Inflammatory macrophage treated with lipopolysaccharide for 4 hours (primary cell): ENCODE measurements around the gene RASSF1.

ENCODE experiments used
- DNase-seq: peaks from one replicate; pipeline ENCODE4 v3.0.0-alpha.2; 2020

The RASSF1 gene

DNA sequence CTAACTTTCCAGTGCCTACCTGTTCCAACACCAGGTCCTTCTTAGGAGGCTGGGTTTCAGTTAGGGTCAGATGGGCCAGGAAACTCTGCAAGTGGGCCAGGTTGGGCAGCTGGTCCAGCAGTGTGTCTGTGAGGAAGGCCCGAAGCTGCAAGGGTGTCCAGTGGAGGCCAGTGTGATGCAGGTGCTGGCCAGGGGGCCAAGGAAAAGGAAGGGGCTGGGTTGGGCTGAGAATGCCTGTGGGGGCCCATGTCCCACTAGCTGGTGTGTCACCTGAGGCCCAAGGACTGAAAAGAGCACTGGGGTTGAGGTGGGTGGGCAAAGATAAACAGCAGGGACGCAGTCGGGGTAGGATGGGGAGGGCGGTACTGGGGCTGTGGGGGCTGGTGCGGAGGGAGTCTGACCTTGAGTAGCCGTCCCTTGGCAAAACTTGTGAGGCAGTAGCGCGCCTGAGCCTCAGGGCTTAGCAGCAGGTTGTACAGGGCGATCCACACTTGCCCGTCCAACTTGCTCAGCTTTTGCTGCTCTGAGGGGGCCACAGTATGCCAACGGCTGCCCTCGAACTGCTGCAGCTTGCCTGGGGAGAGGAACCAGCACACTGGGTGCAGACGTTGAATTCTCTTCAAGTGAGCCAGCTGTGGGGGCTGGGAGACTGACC, 1.5 kb upstream of the RASSF1 start:
- DNase-seq: no peak

DNA sequence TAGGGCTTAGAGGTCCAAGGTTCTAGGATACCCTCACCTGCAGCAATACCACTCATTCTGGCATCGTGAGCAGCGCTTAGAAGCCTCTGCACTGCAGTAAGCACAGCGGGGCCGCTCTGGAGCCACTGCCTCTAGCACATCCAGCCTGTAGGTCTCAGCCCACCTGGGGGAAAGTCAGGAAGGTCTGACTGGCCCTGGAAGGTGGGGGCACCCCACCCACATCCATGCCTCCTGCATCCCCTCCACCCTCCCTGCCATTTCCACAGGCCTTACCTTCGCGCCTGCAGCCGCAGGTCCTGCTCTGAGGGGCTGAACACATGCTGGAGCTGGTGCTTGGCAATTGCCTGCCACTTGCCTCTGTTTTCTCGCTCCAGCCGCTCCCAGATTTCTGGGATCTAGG, 901 bp upstream of the RASSF1 start:
- DNase-seq: no peak

DNA sequence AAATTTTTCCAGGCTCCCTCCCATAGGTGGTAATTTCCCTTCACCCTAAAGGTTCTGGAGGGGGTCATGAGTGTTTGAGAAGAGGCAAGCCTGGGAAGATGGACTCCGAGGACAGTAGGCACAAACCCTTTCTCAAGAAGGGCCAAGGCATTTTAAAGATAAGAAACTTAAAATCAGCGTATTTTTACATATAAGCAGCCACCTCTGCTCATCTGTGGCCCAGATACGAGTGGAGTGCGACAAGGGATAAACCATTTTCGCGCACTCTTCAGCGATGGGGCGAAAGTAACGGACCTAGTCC, 539 bp downstream of the RASSF1 start:
- no peak for DNase-seq

DNA sequence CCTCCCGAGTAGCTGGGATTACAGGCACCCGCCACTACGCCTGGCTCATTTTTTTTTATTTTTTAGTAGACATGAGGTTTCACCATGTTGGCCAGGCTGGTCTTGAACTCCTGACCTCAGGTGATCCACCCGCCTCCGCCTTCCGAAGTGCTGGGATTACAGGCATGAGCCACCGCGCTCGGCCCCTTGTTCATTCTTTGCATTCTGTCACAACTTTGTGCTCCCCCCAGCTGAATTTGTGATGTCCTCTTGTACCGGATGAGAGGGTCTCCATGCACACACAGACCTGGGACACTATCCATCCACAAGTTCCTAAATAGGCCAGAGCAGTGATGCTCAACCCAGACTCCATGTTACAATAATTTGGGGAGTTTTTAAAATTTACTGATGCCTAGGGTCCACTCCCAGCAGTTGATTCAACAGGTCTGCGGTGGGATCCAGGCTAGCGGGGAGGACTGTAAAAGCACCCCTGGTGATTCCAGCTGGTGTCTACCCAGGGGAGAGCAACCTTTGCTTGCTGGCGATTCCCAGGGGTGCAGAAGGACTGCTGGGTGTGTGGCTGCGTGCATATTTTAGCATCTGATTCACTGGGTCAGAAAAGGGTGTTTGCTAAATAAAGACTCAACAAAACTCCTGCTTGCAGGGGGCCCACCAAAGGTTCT, 1.0 kb downstream of the RASSF1 start:
- no peak for DNase-seq

DNA sequence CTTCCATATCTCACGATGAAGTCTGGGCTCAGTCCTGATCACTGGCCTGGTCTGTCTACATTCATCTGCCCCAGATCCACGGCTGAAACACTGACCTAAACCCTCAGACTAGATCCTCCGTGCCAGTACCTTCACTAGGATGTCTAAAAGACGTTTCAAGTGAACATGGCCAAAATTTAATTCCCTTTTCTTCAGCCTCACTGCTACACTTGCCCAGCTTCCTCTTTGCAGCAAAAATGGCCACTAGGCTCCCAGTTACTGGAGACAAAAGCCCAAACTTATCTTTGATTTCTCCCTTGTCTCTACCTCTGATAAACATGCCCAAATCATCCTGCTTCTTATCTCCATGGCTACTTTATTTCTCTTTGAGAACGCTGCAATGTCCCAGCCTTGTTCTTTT, 1.7 kb downstream of the RASSF1 start:
- DNase-seq: peak; percentile 59

DNA sequence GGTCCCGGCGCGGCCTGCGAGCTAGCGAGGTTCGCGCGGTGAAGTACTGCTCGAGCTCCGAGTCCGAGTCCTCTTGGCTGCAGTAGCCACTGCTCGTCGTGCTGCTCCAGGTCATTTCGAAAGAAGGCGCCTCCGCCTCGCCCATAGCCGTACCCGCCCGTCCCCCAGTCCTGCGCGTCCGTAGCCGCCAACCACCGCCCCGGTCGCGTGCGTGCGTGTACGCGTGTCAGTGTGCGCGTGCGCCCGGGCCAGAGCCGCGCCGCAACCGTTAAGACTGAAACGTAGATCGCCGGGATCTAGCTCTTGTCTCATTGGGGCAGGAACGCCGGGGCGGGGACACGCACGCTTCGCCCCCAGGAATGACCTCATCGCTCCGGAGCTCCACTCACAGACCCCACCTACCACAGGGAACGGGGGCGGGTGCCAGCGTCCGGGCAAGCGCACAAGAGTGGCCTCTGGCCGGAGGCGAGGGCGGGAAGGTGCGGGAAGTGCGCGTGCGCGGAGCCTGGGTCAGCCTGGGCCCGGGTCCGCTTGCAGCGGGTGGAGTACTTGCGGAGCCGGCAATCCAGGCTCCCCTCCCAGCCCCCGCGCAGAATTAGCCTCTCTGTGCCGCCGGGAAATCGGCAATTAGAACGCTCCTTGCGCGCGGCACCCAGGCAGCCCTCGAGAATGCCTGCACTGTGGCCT, 3.3 kb downstream of the RASSF1 start:
- DNase-seq: peak; percentile 100

DNA sequence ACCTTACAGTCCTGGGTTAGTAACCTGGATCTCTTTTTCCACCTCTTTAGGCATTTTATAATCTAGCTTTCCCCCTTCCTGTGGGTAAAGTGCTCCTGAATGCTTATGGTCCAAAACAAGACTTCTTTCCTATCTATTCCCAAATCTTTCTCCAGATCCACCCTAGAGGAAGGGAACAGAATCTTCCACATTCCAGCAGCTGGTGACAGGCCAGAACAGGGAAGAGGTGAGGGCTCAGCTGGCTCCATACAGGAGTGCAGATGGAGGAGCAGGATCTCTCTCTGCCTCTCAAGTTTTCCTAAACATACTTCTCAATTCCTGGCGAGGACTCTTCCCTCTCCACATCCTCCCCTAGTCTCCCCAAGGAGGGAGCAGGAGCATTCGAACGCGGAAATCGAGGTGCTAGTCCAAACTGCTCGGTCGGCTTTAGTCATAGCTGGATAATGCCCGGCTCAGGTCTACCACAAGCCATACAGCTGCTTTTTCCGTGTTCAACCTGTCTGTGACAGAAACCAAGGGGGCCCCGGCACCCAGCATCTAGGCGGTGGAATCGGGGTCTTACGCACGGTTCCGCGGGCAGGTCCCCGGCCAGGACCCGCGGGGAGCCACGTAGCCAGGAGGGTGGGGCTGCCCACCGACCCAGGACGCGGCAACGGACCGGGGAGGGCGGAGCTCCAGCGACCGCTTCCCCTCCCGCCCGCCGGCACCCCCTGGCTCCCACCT, 4.0 kb downstream of the RASSF1 start:
- no peak for DNase-seq

DNA sequence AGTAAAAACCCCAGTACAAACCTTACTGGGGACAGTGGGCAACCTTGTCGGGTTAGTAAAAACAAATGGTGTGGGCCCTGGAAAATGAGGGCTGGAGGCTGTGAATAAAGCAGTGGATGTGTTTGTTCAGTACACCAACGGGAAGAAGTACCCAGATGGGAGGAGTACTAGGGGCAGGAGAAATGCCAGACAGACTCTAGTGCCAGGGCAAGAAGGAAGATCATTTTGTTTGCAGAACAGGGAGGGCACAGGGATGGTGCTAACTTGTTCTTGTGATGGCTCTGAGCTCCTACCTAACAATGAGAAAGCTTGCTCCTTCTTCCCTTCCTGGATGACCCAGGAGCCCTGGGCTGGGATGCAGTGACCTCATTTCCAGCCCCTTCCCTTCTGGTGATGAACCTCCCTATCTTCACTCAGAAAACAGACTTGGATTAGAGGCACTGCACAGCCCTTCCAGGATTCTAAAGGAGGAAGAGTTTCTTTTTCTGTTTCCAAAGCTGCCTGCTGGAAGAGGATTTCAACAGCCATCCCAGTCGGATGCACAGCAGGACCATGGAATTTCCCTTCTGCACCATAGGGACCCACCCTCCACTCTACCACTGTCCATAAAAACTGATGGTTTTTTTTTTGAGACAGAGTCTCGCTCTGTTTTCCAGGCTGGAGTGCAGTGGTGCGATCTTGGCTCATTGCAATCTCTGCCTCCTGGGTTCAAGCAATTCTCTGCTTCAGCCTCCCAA, 6.1 kb downstream of the RASSF1 start:
- no peak for DNase-seq

DNA sequence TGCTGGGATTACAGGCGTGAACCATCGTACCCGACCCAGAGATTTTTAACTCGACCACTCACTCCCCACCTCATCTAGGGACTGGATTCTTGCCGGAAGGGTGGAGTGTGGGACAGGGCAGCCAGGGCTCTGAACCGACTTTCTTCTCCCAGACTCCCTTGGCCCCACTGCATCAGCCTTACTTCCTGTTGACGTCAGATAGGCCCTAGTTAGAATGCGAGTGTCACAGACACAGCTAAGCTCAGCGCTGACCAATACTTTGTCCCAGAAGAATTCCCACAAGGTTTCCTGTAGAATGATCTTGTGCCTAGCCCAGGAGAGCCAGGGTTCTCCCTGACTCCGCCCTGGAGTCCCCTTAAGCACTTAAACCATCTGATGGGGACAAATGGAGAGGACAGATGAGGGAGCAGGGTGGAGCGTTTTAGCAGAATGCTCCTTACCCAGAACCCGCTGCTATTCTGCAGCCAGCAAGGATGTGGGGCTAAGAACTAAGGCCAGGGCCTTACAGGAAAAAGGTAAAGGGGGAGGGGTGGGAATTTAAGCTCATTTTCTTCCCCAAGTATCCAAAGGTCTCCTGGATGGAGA, 6.8 kb downstream of the RASSF1 start:
- DNase-seq: no peak

DNA sequence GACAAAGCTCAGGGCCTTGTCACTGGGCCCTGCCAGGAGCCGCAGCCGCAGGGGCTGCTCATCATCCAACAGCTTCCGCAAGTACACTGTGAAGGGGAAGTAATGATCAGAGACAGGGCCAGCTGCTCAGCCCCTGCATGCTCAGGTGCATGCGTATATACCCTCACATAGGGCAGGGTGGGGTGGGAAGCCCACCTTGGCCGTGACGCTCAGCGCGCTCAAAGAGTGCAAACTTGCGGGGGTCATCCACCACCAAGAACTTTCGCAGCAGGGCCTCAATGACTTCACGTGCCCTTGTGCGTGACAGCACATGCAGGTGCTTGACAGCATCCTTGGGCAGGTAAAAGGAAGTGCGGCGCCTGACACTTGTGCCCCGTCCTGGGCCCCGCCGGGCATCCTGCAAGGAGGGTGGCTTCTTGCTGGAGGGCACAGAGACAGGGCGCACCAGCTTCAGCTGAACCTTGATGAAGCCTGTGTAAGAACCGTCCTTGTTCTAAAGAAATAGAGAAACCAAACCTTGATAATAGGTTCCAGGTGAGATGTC, 9.2 kb downstream of the RASSF1 start:
- no peak for DNase-seq

DNA sequence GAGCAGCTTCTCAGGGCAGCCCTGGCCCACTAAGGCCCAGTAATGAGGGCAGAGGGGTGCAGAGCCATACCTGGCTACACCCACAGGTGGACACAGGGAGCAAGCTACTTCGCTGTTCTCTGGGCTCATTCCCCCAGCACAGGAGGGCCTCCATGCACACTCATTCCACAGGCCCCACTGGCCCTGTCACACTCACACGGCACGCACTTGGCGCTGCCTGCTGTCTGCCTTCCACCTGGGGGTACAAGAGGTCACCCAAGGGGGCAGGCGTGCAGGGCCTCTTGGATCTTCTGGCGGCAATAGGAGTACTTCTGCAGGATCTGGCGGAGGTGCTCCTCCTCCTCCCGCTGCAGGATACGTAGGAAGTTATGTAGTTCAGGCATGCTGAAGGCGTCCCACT, 10.3 kb downstream of the RASSF1 start:
- DNase-seq: no peak

DNA sequence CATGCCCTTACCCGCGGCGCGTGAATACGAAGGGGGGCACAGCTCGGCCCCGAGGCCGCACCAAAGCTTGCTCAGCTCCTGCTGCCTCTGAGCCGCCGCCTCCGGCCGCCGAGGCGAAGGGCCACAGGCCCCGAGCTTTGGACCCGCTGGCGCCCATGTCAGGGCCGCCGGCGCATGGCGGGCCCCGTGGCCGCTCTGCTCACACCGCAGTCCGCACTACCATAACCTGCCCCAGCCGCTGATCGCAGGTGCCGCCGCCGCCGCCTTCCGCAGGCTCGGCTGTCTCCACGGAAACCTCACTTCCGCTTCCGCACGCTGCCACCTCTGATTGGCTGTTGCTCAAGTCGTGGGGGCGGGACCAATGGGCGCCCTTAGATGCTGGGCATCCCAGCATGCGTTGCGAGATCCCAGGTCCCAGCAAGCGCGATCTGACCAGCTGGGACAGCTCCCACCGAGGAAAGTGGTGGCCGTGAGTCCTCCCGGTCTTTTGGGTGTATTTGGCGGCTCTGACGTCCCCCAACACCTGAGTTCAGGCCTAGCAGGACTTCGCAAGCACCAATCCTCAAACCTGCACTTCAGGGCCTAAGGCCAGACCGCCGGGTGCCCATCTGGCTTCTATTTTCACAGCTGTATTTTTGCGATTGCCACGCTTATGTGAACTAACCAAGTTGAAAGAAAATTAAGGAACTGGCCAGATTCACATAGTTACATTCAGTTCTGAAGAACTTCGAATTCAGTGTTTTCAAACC, 12.5 kb downstream of the RASSF1 start, which contains the start of gene TUSC2:
TUSC2 (minus strand) TSS at position 281 of the 749 bp plus-strand sequence; CDS start at position 157, 124 bp downstream.
- peak; percentile 98 for DNase-seq

DNA sequence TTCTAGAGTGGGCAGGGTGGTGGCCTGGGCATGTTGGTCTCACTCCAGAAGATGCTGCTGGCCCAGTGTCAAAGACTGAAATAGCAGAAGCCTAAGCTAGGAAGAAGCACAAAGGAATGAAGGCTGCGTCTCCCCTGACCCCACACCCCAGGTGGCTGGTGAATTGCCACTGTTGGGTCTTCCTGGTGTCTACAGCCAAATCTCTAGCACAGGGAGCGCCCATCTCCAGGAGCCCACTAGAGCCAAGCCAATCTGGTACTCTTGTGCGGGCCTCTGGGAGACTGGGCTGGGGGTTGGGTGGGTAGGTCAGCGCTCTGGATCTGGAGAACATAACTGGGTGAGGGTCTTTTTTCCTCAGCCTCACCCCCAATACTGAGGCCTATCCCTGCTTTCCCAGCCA, 13.5 kb downstream of the RASSF1 start:
- no peak for DNase-seq

DNA sequence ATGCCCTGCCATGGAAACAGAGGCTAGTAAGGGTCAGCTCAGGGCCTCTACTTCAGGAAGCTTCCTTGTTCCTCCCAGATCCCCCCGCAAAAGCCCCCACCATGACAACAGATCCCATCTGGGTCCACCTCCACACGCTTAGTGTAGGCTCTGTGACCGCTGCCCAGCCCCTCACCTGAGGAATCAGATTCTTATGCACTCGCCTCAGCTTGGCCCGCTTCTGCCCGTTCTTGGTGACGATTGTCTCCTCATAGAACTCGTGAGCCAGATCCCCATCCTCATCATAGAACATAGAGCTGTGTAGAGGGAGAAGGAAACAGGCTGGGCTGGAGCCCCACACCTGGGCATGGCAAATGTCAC, 14.5 kb downstream of the RASSF1 start:
- no peak for DNase-seq

DNA sequence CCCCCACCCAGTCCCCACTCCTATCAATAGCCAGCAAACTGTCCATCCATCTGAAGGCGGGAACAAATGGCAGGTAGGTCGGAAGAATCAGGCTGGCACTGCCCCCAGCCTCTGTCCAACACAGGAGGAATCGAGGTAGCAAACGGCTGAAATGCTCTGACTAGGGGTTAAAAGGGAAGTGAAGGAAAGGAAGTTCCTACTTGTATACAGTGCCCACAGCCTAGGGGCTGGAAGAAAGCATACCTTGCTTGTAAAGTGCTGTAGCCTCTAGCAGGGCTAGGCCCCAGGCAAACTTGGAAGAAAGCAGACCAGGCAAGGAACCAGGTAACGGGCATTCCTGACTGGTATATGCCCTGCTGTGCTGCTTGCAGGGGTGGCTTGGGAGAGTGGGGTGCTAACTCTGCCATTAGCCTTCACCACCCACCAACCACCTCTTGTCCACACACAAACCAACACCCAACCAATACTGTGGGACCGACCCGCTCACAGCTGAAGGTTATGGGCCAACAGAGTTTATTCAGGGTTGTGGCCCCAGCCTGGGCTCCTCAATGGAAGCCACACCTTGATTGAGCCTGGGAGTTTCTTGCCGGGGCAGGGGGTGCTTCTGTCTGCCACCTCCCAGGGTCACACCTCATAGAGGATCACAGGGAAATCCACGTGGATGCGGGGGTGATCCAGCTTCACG, 15.0 kb downstream of the RASSF1 start:
- DNase-seq: no peak

DNA sequence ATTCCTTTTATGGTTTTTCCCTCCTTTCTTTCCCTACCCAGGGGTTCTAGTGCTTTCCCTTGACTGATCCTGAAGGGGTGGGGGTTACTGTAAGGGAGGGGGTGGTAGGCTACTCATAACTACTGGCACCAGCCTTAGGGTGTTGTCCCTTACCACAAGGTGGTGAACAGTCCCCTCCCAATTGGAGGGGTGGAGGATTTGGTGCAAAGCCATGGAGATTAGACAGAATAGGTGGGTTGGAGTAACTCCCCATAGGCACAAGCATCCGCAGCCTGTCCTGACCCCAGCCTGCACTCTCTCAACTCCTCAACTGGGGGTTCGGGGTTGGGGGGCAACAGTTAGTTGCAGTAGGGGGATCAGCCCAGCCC, 15.5 kb downstream of the RASSF1 start:
- DNase-seq: no peak

DNA sequence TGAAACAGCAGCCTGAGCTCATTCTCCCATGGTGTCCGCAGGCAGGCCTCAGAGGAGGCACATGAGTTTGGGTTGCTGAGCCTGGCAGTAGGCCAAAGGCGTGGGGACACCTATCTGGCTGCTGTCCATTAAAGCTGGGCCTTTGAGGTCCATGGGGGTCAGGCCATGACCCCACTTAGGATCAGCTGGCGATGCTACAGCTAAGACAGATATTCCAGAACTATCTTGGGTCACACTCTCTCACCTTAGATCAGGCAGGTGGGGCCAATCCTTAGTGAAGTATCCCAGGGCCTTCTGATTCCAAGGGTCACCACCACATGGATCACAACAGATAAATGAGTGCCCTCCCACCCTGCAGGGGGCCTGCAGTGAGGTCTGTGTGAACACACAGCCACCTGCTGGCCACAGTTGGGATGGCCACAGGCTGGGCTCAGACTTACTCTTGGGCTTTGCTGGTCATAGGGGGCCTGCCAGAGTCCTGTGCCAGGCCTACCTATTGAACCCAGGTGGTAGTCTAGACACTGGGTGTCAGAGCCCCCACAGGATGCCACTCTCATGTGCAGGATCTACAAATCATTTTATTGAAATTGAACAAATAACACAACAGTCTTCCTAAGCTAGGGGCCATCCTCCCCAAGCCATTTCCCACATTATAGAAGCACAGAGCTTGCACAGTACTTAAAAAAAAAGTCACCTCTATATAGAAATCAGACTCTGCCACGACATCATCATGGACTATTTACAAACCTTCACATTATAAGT, 16.1 kb downstream of the RASSF1 start:
- peak; percentile 63 for DNase-seq

DNA sequence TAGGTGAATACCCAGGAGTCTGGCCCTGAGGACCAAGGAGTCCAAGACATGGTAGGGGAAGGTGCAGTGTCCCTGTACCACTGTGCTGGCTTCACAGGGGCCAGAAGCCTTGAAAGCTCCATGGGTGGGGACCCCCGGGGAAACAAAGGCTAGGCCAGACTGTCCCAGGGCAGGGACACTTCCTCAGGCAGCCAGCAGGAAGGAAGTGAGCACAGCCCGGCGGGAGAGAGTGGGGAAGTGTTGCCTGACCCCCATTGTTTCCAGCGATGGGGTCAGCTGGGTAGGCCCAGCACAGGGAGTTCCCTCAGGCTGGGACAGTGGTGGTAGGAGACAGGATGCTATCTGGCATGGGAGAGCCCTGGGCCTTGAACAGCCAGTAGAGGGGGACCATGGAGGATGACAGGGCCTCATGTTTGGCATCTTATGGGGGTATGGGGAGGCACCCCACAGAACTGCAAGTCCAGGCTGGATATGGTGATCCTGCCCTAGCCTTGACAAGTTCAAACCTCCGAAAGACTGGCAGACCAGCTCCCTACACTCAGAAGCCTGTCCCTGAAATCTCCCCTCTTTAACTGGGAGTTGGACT, 16.9 kb downstream of the RASSF1 start:
- peak; percentile 34 for DNase-seq

DNA sequence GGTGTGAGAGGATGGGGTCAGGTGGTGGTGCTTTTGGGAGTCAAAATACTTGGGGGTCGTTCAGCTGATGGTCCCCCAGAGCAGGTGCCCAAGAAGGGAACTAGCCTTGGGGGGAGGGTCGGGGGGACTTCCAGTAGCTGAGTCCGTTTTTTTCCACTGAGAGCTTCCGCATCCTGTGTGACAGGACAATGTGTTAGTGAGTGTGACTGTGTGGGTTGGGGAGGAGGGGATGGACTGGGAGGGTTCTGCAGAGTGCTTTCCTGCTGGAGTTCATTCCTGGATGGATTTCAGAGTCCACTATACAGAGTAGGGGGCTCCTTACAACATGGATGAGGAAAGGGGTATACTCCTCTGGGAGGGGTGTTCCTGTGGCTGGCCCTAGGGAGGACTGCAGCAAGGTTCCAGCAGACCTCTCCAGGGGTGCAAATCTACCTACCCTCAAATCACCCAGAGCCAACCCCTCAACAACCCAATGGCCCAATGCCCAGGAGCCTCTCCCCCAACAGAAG, 17.5 kb downstream of the RASSF1 start:
- peak; percentile 57 for DNase-seq
